RPMI8226 (cell line): Measurements from ENCODE around the gene CACNA1B.
A peak's percentile ranks its signal among the peaks of the same experiment; 100 is the strongest.

Experiments used
- DNase-seq: peaks from one replicate; pipeline ENCODE4 v3.0.0-alpha.2; 2015

The CACNA1B gene

GRCh38 chr9:138020120-138020794 is 142.7 kb downstream of the CACNA1B start:
- DNase-seq: no peak

GRCh38 chr9:138020795-138021182 is 143.2 kb downstream of the CACNA1B start:
- no peak for DNase-seq

GRCh38 chr9:138021251-138022056 is 143.9 kb downstream of the CACNA1B start:
- DNase-seq: peak; percentile 28

GRCh38 chr9:138022121-138022741 is 144.6 kb downstream of the CACNA1B start:
- DNase-seq: peak; percentile 61

GRCh38 chr9:138022756-138023393 is 145.3 kb downstream of the CACNA1B start:
- no peak for DNase-seq

- no peak for DNase-seq
These were observed 146.0 kb downstream of the CACNA1B start for GRCh38 chr9:138023394-138024124.

- no peak for DNase-seq
These were observed 146.5 kb downstream of the CACNA1B start for GRCh38 chr9:138024131-138024530.

GRCh38 chr9:138024831-138025291 is 147.3 kb downstream of the CACNA1B start:
- DNase-seq: no peak

GRCh38 chr9:138025417-138025816 is 147.8 kb downstream of the CACNA1B start:
- DNase-seq: no peak

- DNase-seq: no peak
These were observed 148.3 kb downstream of the CACNA1B start for GRCh38 chr9:138025908-138026307.

GRCh38 chr9:138028596-138028995 is 151.0 kb downstream of the CACNA1B start:
- DNase-seq: no peak

- DNase-seq: no peak
These were observed 153.6 kb downstream of the CACNA1B start for GRCh38 chr9:138031186-138031585.

GRCh38 chr9:138033950-138034349 is 156.4 kb downstream of the CACNA1B start:
- no peak for DNase-seq

- no peak for DNase-seq
These were observed 159.6 kb downstream of the CACNA1B start for GRCh38 chr9:138037140-138037539.

GRCh38 chr9:138038244-138038671 is 160.7 kb downstream of the CACNA1B start:
- DNase-seq: no peak

GRCh38 chr9:138040446-138041430 is 163.2 kb downstream of the CACNA1B start:
- DNase-seq: no peak

- DNase-seq: no peak
These were observed 164.6 kb downstream of the CACNA1B start for GRCh38 chr9:138042146-138042545.

- DNase-seq: no peak
These were observed 165.1 kb downstream of the CACNA1B start for GRCh38 chr9:138042640-138043039.

- DNase-seq: no peak
These were observed 165.5 kb downstream of the CACNA1B start for GRCh38 chr9:138043061-138043410.

- no peak for DNase-seq
These were observed 166.1 kb downstream of the CACNA1B start for GRCh38 chr9:138043411-138044345.
